ENCODE data around the gene ST7.

DNA sequence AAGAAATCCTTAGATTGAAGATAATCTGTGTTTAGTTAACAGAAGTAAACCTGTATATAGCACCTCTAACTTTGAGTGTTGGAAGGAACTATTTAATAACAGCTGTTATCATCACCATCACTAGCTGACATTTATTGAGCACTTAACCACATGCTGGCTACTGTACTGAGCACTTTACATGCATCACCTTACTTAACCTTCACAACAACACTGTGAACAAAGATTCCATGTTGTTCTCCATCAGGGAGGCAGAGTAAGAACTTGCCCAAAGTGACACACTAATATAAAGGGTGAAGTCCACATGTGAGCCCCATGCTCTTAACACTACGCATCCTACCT lies 182.2 kb downstream of the ST7 start:
- no peak for TF ChIP-seq POLR2AphosphoS5 (IDR thresholded peaks at IDR 0.05; ENCODE audit: low read depth, low read length)
- TF ChIP-seq, protein P1, sequence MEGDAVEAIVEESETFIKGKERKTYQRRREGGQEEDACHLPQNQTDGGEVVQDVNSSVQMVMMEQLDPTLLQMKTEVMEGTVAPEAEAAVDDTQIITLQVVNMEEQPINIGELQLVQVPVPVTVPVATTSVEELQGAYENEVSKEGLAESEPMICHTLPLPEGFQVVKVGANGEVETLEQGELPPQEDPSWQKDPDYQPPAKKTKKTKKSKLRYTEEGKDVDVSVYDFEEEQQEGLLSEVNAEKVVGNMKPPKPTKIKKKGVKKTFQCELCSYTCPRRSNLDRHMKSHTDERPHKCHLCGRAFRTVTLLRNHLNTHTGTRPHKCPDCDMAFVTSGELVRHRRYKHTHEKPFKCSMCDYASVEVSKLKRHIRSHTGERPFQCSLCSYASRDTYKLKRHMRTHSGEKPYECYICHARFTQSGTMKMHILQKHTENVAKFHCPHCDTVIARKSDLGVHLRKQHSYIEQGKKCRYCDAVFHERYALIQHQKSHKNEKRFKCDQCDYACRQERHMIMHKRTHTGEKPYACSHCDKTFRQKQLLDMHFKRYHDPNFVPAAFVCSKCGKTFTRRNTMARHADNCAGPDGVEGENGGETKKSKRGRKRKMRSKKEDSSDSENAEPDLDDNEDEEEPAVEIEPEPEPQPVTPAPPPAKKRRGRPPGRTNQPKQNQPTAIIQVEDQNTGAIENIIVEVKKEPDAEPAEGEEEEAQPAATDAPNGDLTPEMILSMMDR (IDR thresholded peaks at IDR 0.05), result no peak

All from Panc1 (cell line).